Umbilical cord (tissue), 2 donors: ENCODE data around the gene TIGAR. TPM values are rescaled to one million over a fixed set of nuclear protein-coding genes. Genes with fewer than 3 reads are reported as not detected.

Source experiments
- DNase-seq: peaks from one replicate; pipeline ENCODE4 v3.0.0-alpha.2; 2015; ENCODE audit warnings: low spot score
- total RNA-seq: library from RNA; depleted of rRNA; stranded (reverse); fragments of >200 nt; gene quantifications from one replicate; pipeline ENCODE4 v1.2.3, GENCODE V29; 2014; ENCODE audit warnings: low replicate concordance; ENCODE audit not compliant: insufficient read depth

Gene TIGAR
- total RNA-seq, 1 donor from 2014 or later: 6.3 TPM

GRCh38 chr12:4378772-4379171 is 57.8 kb downstream of the TIGAR start:
- DNase-seq: no peak

- DNase-seq: peak; percentile 58
Observed at GRCh38 chr12:4379405-4379804, 58.4 kb downstream of the TIGAR start, which contains the start of gene FGF23. TSS of gene FGF23 (minus strand) at chr12:4379712. CDS start at chr12:4379582, 130 bp downstream.

GRCh38 chr12:4380332-4380731 is 59.3 kb downstream of the TIGAR start:
- no peak for DNase-seq

- peak; percentile 22 for DNase-seq
Observed at GRCh38 chr12:4383304-4383865, 62.4 kb downstream of the TIGAR start.

- no peak for DNase-seq
Observed at GRCh38 chr12:4386801-4387200, 65.8 kb downstream of the TIGAR start.

- no peak for DNase-seq
Observed at GRCh38 chr12:4387607-4388006, 66.6 kb downstream of the TIGAR start.

GRCh38 chr12:4388032-4388431 is 67.0 kb downstream of the TIGAR start:
- DNase-seq: no peak

- DNase-seq: peak; percentile 7
Observed at GRCh38 chr12:4388662-4389061, 67.6 kb downstream of the TIGAR start.

GRCh38 chr12:4392223-4392742 is 71.3 kb downstream of the TIGAR start:
- no peak for DNase-seq

- no peak for DNase-seq
Observed at GRCh38 chr12:4393211-4393610, 72.2 kb downstream of the TIGAR start.

- DNase-seq: no peak
Observed at GRCh38 chr12:4395818-4396217, 74.8 kb downstream of the TIGAR start.

- DNase-seq: no peak
Observed at GRCh38 chr12:4401117-4401516, 80.1 kb downstream of the TIGAR start.

- no peak for DNase-seq
Observed at GRCh38 chr12:4402996-4403395, 82.0 kb downstream of the TIGAR start.

Other genes with a start within 250 kb of the TIGAR start
- 562 TPM for gene CCND2, start 47.5 kb upstream of the TIGAR start, total RNA-seq
- gene FGF23, start 58.5 kb downstream of the TIGAR start, total RNA-seq: 4.3 TPM
- gene FGF6, start 124.6 kb downstream of the TIGAR start, total RNA-seq: 1.4 TPM
- gene RAD51AP1, start 217.7 kb downstream of the TIGAR start, total RNA-seq: 3.4 TPM
- gene DYRK4, start 241.0 kb downstream of the TIGAR start, total RNA-seq: 19.7 TPM